B cell (primary cell): ENCODE results near the gene MDH2.

Source experiments
- EZH2 ChIP-seq: IDR thresholded peaks from 2 replicates; pipeline ENCODE4 v1.6.1; 2012; ENCODE audit warnings: borderline replicate concordance, low read depth, mild to moderate bottlenecking, moderate library complexity, low read length; ENCODE audit not compliant: insufficient read depth, poor library complexity, severe bottlenecking
- TF ChIP-seq, protein P1 (sequence below): fragments of 200-600 bp; IDR thresholded peaks from one replicate; pipeline ENCODE4 v1.8.0; 2022; ENCODE audit warnings: antibody characterized with exemption, mild to moderate bottlenecking

DNA sequence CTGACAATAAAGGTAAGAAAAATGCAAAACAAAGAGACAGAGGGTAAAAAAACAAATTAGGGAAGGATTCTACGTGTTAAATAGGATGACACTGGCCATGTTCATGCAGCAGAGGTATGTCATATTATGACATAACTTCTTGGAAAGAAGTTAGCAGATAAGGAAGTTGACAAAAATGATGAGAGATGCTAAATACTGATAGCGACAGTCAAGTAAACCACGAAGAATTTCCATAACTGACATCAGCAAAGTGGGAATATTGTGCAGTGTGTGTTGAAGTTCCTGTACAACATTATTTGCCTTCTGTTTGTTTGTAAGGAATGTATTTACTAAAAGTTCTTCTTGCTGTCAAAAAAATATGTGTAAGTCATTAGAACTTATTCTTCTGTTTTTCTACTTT is 29.5 kb downstream of the MDH2 start:
- TF ChIP-seq, protein P1, sequence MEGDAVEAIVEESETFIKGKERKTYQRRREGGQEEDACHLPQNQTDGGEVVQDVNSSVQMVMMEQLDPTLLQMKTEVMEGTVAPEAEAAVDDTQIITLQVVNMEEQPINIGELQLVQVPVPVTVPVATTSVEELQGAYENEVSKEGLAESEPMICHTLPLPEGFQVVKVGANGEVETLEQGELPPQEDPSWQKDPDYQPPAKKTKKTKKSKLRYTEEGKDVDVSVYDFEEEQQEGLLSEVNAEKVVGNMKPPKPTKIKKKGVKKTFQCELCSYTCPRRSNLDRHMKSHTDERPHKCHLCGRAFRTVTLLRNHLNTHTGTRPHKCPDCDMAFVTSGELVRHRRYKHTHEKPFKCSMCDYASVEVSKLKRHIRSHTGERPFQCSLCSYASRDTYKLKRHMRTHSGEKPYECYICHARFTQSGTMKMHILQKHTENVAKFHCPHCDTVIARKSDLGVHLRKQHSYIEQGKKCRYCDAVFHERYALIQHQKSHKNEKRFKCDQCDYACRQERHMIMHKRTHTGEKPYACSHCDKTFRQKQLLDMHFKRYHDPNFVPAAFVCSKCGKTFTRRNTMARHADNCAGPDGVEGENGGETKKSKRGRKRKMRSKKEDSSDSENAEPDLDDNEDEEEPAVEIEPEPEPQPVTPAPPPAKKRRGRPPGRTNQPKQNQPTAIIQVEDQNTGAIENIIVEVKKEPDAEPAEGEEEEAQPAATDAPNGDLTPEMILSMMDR = no peak
- TF ChIP-seq EZH2 = no peak
